DND-41 (cell line): ENCODE data around the gene TEX54.
"Not testable (repeated sequence)": the region's sequence is repeated elsewhere in the genome, so short reads cannot be mapped to it uniquely, and the experiment has no call there.

ENCODE experiments used
- ATAC-seq: fragments of 200-7000 bp; cut with Tn5 transposase; 3 replicates; pipeline ENCODE4 v1.9.1; 2021; ENCODE audit warnings: low read depth; ENCODE audit not compliant: insufficient read depth
- DNase-seq: peaks from one replicate; pipeline ENCODE4 v3.0.0-alpha.2; 2020
- H2AFZ ChIP-seq: 2 replicates; pipeline ENCODE4 v1.6.0; 2012; ENCODE audit warnings: low read depth, low read length
- H3K27ac ChIP-seq: 2 replicates; pipeline ENCODE4 v1.5.1; 2012; ENCODE audit warnings: low read length, inconsistent platforms
- H3K27me3 ChIP-seq: fragments of 200-600 bp; sonication (generic); 2 replicates; pipeline ENCODE4 v1.6.0; 2012; ENCODE audit warnings: low read length, mild to moderate bottlenecking, inconsistent platforms; ENCODE audit not compliant: insufficient read depth, poor library complexity
- H3K36me3 ChIP-seq: 2 replicates; pipeline ENCODE4 v1.5.1; 2012; ENCODE audit warnings: low read length, inconsistent platforms; ENCODE audit not compliant: insufficient read depth
- H3K4me1 ChIP-seq: 2 replicates; pipeline ENCODE4 v1.5.1; 2012; ENCODE audit warnings: mild to moderate bottlenecking, low read length; ENCODE audit not compliant: insufficient read depth
- H3K4me2 ChIP-seq: 2 replicates; pipeline ENCODE4 v1.6.0; 2012; ENCODE audit warnings: mild to moderate bottlenecking, moderate library complexity, low read length, inconsistent platforms; ENCODE audit not compliant: insufficient read depth
- H3K4me3 ChIP-seq, 2 experiments: fragments of 200-600 bp in 1 of 2; shearing (Covaris generic) in 1 of 2; 2 replicates each; pipeline ENCODE4 v1.5.1; 2012 to 2016; ENCODE audit warnings: inconsistent platforms in 2 of 2, low read length in 2 of 2, mild to moderate bottlenecking in 2 of 2, low read depth in 1 of 2, moderate library complexity in 1 of 2
- H3K79me2 ChIP-seq: 2 replicates; pipeline ENCODE4 v1.6.0; 2012; ENCODE audit warnings: low read length, inconsistent platforms; ENCODE audit not compliant: insufficient read depth
- H3K9ac ChIP-seq: 2 replicates; pipeline ENCODE4 v1.6.0; 2012; ENCODE audit warnings: low read depth, mild to moderate bottlenecking, inconsistent platforms, low read length, moderate library complexity
- H3K9me3 ChIP-seq: 2 replicates; pipeline ENCODE4 v1.5.1; 2012; ENCODE audit warnings: low read length, moderate library complexity, mild to moderate bottlenecking, inconsistent platforms; ENCODE audit not compliant: insufficient read depth, severe bottlenecking
- H4K20me1 ChIP-seq: 2 replicates; pipeline ENCODE4 v1.6.0; 2012; ENCODE audit warnings: low read length; ENCODE audit not compliant: insufficient read depth
- EZH2 ChIP-seq: IDR thresholded peaks from 3 replicates; pipeline ENCODE4 v1.6.1; 2012; ENCODE audit warnings: borderline replicate concordance, low read depth, mild to moderate bottlenecking, moderate library complexity, low read length, inconsistent platforms; ENCODE audit not compliant: severe bottlenecking
- TF ChIP-seq, protein P1 (sequence below): IDR thresholded peaks from 2 replicates; pipeline ENCODE4 v1.5.1; 2012; ENCODE audit warnings: borderline replicate concordance, low read length, moderate library complexity, mild to moderate bottlenecking; ENCODE audit not compliant: poor library complexity, severe bottlenecking; ENCODE audit errors: extremely low read depth

Gene TEX54

GRCh38 chr11:62835336-62835735 is 2.7 kb upstream of the TEX54 start:
- Histone ChIP-seq H3K27ac (no peak overlapping the region), H3K4me2 (no peak overlapping the region), H3K9ac (no peak overlapping the region), H3K4me3 (no peak overlapping the region), H3K79me2 (peaks cover 64% of the 10 kb centered on the region), H2AFZ (no peak overlapping the region), H4K20me1 (peaks cover 19% of the 10 kb centered on the region; the same call in 1 of the 2 replicates), H3K4me1 (peaks cover 61% of the 10 kb centered on the region), H3K27me3 (no peaks in the 10 kb centered on the region), H3K9me3 (no peaks in the 10 kb centered on the region), H3K36me3 (peaks cover 58% of the 10 kb centered on the region)
- DNase-seq (no peak), ATAC-seq (no peak)
- TF ChIP-seq EZH2, result no peak
- TF ChIP-seq, protein P1, sequence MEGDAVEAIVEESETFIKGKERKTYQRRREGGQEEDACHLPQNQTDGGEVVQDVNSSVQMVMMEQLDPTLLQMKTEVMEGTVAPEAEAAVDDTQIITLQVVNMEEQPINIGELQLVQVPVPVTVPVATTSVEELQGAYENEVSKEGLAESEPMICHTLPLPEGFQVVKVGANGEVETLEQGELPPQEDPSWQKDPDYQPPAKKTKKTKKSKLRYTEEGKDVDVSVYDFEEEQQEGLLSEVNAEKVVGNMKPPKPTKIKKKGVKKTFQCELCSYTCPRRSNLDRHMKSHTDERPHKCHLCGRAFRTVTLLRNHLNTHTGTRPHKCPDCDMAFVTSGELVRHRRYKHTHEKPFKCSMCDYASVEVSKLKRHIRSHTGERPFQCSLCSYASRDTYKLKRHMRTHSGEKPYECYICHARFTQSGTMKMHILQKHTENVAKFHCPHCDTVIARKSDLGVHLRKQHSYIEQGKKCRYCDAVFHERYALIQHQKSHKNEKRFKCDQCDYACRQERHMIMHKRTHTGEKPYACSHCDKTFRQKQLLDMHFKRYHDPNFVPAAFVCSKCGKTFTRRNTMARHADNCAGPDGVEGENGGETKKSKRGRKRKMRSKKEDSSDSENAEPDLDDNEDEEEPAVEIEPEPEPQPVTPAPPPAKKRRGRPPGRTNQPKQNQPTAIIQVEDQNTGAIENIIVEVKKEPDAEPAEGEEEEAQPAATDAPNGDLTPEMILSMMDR, result no peak

GRCh38 chr11:62831520-62832335 is 913 bp downstream of the TEX54 start, which contains the start of gene STX5:
Gene STX5, minus strand, starts transcription at chr11:62832051. Its CDS starts 808 bp downstream, at chr11:62831243.
- Histone ChIP-seq H3K27ac (peak within 1 kb of the TSS; percentile 79), H3K4me1 (peaks cover 49% of the 10 kb centered on the region), H3K9ac (peak within 1 kb of the TSS; percentile 92), H3K36me3 (peaks cover 69% of the 10 kb centered on the region), H4K20me1 (peaks cover 26% of the 10 kb centered on the region; the same call in 1 of the 2 replicates), H3K9me3 (no peaks in the 10 kb centered on the region), H3K4me3 (peak within 1 kb of the TSS; percentile 97 to 99), H3K4me2 (peak within 1 kb of the TSS; percentile 96), H3K27me3 (no peaks in the 10 kb centered on the region), H2AFZ (peak within 1 kb of the TSS; percentile 94), H3K79me2 (peaks cover 72% of the 10 kb centered on the region)
- peak; percentile 89 for ATAC-seq
- peak; percentile 99 for DNase-seq
- TF ChIP-seq EZH2, result no peak
- TF ChIP-seq, protein P1, result no peak

- no peak for TF ChIP-seq EZH2
- TF ChIP-seq, protein P1, result no peak
- DNase-seq (no peak), ATAC-seq (0 out of 3 replicates have a peak, but pooled peaks have one; percentile 0)
- Histone ChIP-seq H3K9me3 (no peaks in the 10 kb centered on the region), H3K4me2 (peak overlapping the region; percentile 96), H3K9ac (peak overlapping the region; percentile 92), H3K27ac (peak overlapping the region; percentile 79), H2AFZ (peak overlapping the region; percentile 89), H3K4me1 (peaks cover 49% of the 10 kb centered on the region), H4K20me1 (peaks cover 26% of the 10 kb centered on the region; the same call in 1 of the 2 replicates), H3K36me3 (peaks cover 64% of the 10 kb centered on the region), H3K79me2 (peaks cover 66% of the 10 kb centered on the region), H3K27me3 (no peaks in the 10 kb centered on the region), H3K4me3 (peak overlapping the region; percentile 97 to 99)
Measured at GRCh38 chr11:62830904-62831519, 1.6 kb downstream of the TEX54 start.

GRCh38 chr11:62828130-62828529 is 4.5 kb downstream of the TEX54 start:
- Histone ChIP-seq H3K36me3 (peaks cover 65% of the 10 kb centered on the region), H3K79me2 (peaks cover 51% of the 10 kb centered on the region), H3K4me1 (peaks cover 23% of the 10 kb centered on the region), H4K20me1 (peaks cover 15% of the 10 kb centered on the region; the same call in 1 of the 2 replicates)
- not testable (repeated sequence) for H2AFZ ChIP-seq, DNase-seq, H3K4me3 ChIP-seq, H3K27ac ChIP-seq, H3K9me3 ChIP-seq, H3K4me2 ChIP-seq, H3K9ac ChIP-seq, ATAC-seq, H3K27me3 ChIP-seq
